SW 1271 (cell line): Measurements from ENCODE around the gene OR2F1.

Experiments
- DNase-seq, 2 experiments: peaks; one replicate each; lab custom pipeline; 2025; lab: John Stamatoyannopoulos, UW

The OR2F1 gene

GRCh38 chr7:143954544-143954943, at the start of gene OR2F1:
Gene OR2F1, plus strand, starts transcription at chr7:143954844. Its CDS starts 5,127 bp downstream, at chr7:143959971.
- no peak for DNase-seq

GRCh38 chr7:143905509-143905908, 49.1 kb upstream of the OR2F1 start:
- DNase-seq = no peak

- no peak for DNase-seq
Observed at GRCh38 chr7:143906151-143906550, 48.5 kb upstream of the OR2F1 start.

- DNase-seq = no peak
Observed at GRCh38 chr7:143906895-143907294, 47.7 kb upstream of the OR2F1 start.

- no peak for DNase-seq
Observed at GRCh38 chr7:143908120-143908519, 46.5 kb upstream of the OR2F1 start.

GRCh38 chr7:143909863-143910262, 44.8 kb upstream of the OR2F1 start:
- no peak for DNase-seq

- DNase-seq = no peak
Observed at GRCh38 chr7:143910473-143911248, 44.0 kb upstream of the OR2F1 start.

- DNase-seq = no peak
Observed at GRCh38 chr7:143913945-143914615, 40.6 kb upstream of the OR2F1 start.

- DNase-seq = no peak
Observed at GRCh38 chr7:143914938-143915652, 39.5 kb upstream of the OR2F1 start.

- no peak for DNase-seq
Observed at GRCh38 chr7:143924851-143925250, 29.8 kb upstream of the OR2F1 start.

GRCh38 chr7:143929224-143929920, 25.3 kb upstream of the OR2F1 start:
- no peak for DNase-seq

GRCh38 chr7:143931739-143932138, 22.9 kb upstream of the OR2F1 start:
- DNase-seq = no peak

GRCh38 chr7:143934526-143935325, 19.9 kb upstream of the OR2F1 start, which contains the start of gene OR2F2:
Gene OR2F2, plus strand, starts transcription at chr7:143935233. Its CDS starts 0 bp downstream, at chr7:143935233.
- no peak for DNase-seq

- DNase-seq = no peak
Observed at GRCh38 chr7:143936087-143937009, 18.3 kb upstream of the OR2F1 start.

GRCh38 chr7:143938379-143939243, 16.0 kb upstream of the OR2F1 start:
- no peak for DNase-seq

- no peak for DNase-seq
Observed at GRCh38 chr7:143945423-143945822, 9.2 kb upstream of the OR2F1 start.

GRCh38 chr7:143947111-143947510, 7.5 kb upstream of the OR2F1 start:
- DNase-seq = no peak

GRCh38 chr7:143948733-143949132, 5.9 kb upstream of the OR2F1 start:
- DNase-seq = no peak

- no peak for DNase-seq
Observed at GRCh38 chr7:143953421-143953820, 1.2 kb upstream of the OR2F1 start.
